IMR-90 (cell line): ENCODE results near the gene RFPL2. TPM values are rescaled to one million over a fixed set of nuclear protein-coding genes. Genes with fewer than 3 reads are reported as not detected.

Experiments used
- ATAC-seq: fragments of 200-7000 bp; cut with Tn5 transposase; 2 replicates; pipeline ENCODE4 v1.9.1; 2020; ENCODE audit warnings: low read depth, mild to moderate bottlenecking, moderate library complexity
- BruUV-seq: library from RNA; stranded (reverse); fragments of 400-500 nt; replicated peaks from 2 replicates; lab custom pipeline; 2021; lab: Mats Ljungman, UMichigan
- CTCF ChIA-PET: fragments of 300-600 bp; formaldehyde crosslinking; extraction: SDS; loops from one replicate; lab custom pipeline; 2021; ENCODE audit warnings: antibody characterized with exemption; lab: Yijun Ruan, JAX
- POLR2A ChIA-PET: fragments of 300-600 bp; sonication (Branson Sonifier 250); formaldehyde crosslinking; loops from one replicate; lab custom pipeline; 2022; ENCODE audit warnings: antibody characterized with exemption; ENCODE audit not compliant: unreplicated experiment; lab: Charles Lee
- DNase-seq: peaks from one replicate; pipeline ENCODE4 v3.0.0; 2013
- H2AFZ ChIP-seq: replicated peaks from 2 replicates; pipeline ENCODE3; 2013; ENCODE audit warnings: low read length, mild to moderate bottlenecking; ENCODE audit not compliant: poor library complexity
- H2AK5ac ChIP-seq: 2 replicates; pipeline ENCODE4 v1.6.1; 2013; ENCODE audit warnings: low read depth, low read length, inconsistent platforms
- H2AK9ac ChIP-seq: replicated peaks from 2 replicates; pipeline ENCODE3; 2013; ENCODE audit warnings: mild to moderate bottlenecking, low read depth, low read length, moderate library complexity; ENCODE audit not compliant: poor library complexity
- H2BK120ac ChIP-seq: 2 replicates; pipeline ENCODE4 v1.6.1; 2013; ENCODE audit warnings: low read depth, low read length, inconsistent platforms
- H2BK15ac ChIP-seq: 3 replicates; pipeline ENCODE4 v1.6.1; 2013; ENCODE audit warnings: low read depth, low read length, inconsistent platforms
- H2BK20ac ChIP-seq: 2 replicates; pipeline ENCODE4 v1.6.1; 2013; ENCODE audit warnings: low read depth, mild to moderate bottlenecking, inconsistent platforms, low read length, moderate library complexity
- H2BK5ac ChIP-seq: 2 replicates; pipeline ENCODE4 v1.6.1; 2013; ENCODE audit warnings: mild to moderate bottlenecking, low read depth, low read length, inconsistent platforms; ENCODE audit not compliant: poor library complexity, severe bottlenecking
- H3K14ac ChIP-seq: replicated peaks from 2 replicates; pipeline ENCODE4 v1.6.1; 2013; ENCODE audit warnings: low read depth, low read length, inconsistent platforms
- H3K18ac ChIP-seq: 2 replicates; pipeline ENCODE4 v1.6.1; 2013; ENCODE audit warnings: low read depth, low read length, control low read depth
- H3K23ac ChIP-seq: 2 replicates; pipeline ENCODE4 v1.6.1; 2013; ENCODE audit warnings: low read depth, low read length, inconsistent platforms
- H3K27ac ChIP-seq: 2 replicates; pipeline ENCODE4 v1.5.1; 2013; ENCODE audit warnings: mild to moderate bottlenecking, control low read depth, low read length; ENCODE audit not compliant: insufficient read depth
- H3K27me3 ChIP-seq: 2 replicates; pipeline ENCODE4 v1.6.1; 2013; ENCODE audit warnings: low read length; ENCODE audit not compliant: control insufficient read depth, insufficient read depth
- H3K36me3 ChIP-seq: 2 replicates; pipeline ENCODE4 v1.6.1; 2013; ENCODE audit warnings: low read length, mixed read lengths; ENCODE audit not compliant: control insufficient read depth, insufficient read depth
- H3K4ac ChIP-seq: 2 replicates; pipeline ENCODE4 v1.6.1; 2013; ENCODE audit warnings: low read depth, low read length, inconsistent platforms
- H3K4me1 ChIP-seq: 2 replicates; pipeline ENCODE4 v1.6.1; 2013; ENCODE audit warnings: low read length, mixed read lengths; ENCODE audit not compliant: control insufficient read depth, insufficient read depth
- H3K4me2 ChIP-seq: 2 replicates; pipeline ENCODE4 v1.6.1; 2013; ENCODE audit warnings: low read depth, mild to moderate bottlenecking, control low read depth, low read length, moderate library complexity
- H3K4me3 ChIP-seq: 2 replicates; pipeline ENCODE4 v1.5.1; 2013; ENCODE audit warnings: low read depth, mild to moderate bottlenecking, control low read depth, low read length, moderate library complexity; ENCODE audit not compliant: insufficient read depth
- H3K56ac ChIP-seq: 2 replicates; pipeline ENCODE4 v1.6.1; 2013; ENCODE audit warnings: low read length, inconsistent platforms; ENCODE audit not compliant: insufficient read depth; ENCODE audit errors: extremely low read depth
- H3K79me1 ChIP-seq, 2 experiments: 2 replicates each; pipeline ENCODE4 v1.6.1; 2013; ENCODE audit warnings: low read length in 2 of 2, inconsistent platforms in 1 of 2, low read depth in 1 of 2
- H3K9ac ChIP-seq: 2 replicates; pipeline ENCODE4 v1.6.1; 2013; ENCODE audit warnings: low read depth, low read length, control low read depth
- H3K9me1 ChIP-seq: 2 replicates; pipeline ENCODE4 v1.6.1; 2013; ENCODE audit warnings: low read length, inconsistent platforms; ENCODE audit not compliant: insufficient read depth
- H3K9me3 ChIP-seq: 2 replicates; pipeline ENCODE4 v1.6.1; 2013; ENCODE audit warnings: low read length; ENCODE audit not compliant: control insufficient read depth, insufficient read depth
- H4K20me1 ChIP-seq: 2 replicates; pipeline ENCODE4 v1.6.1; 2013; ENCODE audit warnings: low read length, inconsistent platforms; ENCODE audit not compliant: insufficient read depth
- H4K5ac ChIP-seq: 2 replicates; pipeline ENCODE4 v1.6.1; 2013; ENCODE audit warnings: mild to moderate bottlenecking, low read depth, low read length, control low read depth
- H4K8ac ChIP-seq, 2 experiments: 2 replicates each; pipeline ENCODE4 v1.6.1; 2013; ENCODE audit warnings: low read depth in 2 of 2, low read length in 2 of 2, control low read depth in 1 of 2, inconsistent platforms in 1 of 2
- H4K91ac ChIP-seq: 2 replicates; pipeline ENCODE4 v1.6.1; 2013; ENCODE audit warnings: low read depth, low read length, inconsistent platforms; ENCODE audit not compliant: insufficient read depth
- MXI1 ChIP-seq: IDR thresholded peaks from 2 replicates; pipeline ENCODE4 v1.6.1; 2012; ENCODE audit warnings: low read depth, mild to moderate bottlenecking, low read length, moderate library complexity, borderline replicate concordance
- RCOR1 ChIP-seq: IDR thresholded peaks from 2 replicates; pipeline ENCODE4 v1.6.1; 2012; ENCODE audit warnings: mild to moderate bottlenecking, low read length, improper control_type of control experiment; ENCODE audit not compliant: insufficient replicate concordance
- WGBS, 2 experiments: methylation state at CpG; one replicate each; pipeline versions ENCODE4 v1.1.5 to v1.1.7; 2013; ENCODE audit warnings: missing lambda C conversion rate in 2 of 2; ENCODE audit not compliant: insufficient read length in 1 of 2; ENCODE audit errors: extremely low coverage in 2 of 2; 5-methylcytosine and 5-hydroxymethylcytosine counted together
- dilution Hi-C: fragments of 300-500 bp; cut with HindIII; formaldehyde crosslinking; loops from one replicate; pipeline ENCODE4 v1.14.3; 2018; ENCODE audit warnings: low sequenced_read_pairs; ENCODE audit not compliant: unreplicated experiment
- in situ Hi-C: fragments of 300-500 bp; cut with MboI; formaldehyde crosslinking; loops from 3 replicates; pipeline ENCODE4 v1.14.3; 2019; ENCODE audit warnings: low sequenced_read_pairs, inconsistent platforms, mixed read lengths
- intact Hi-C: fragments of 100-400 bp; cut with micrococcal nuclease; formaldehyde crosslinking; loops from 2 replicates; pipeline ENCODE4 v1.10.0; 2022
- polyA plus RNA-seq, 3 experiments: library from polyadenylated mRNA; depleted of rRNA; stranded (reverse); fragments of >200 nt; gene quantifications; 2 replicates each; pipeline ENCODE4 v1.2.3, GENCODE V29; 2012; ENCODE audit warnings: low replicate concordance in 1 of 3
- total RNA-seq: library from RNA; depleted of rRNA; stranded (reverse); fragments of >200 nt; gene quantifications from 2 replicates; pipeline ENCODE4 v1.2.3, GENCODE V29; 2012

Gene RFPL2
- total and polyA plus RNA-seq, 2 of the 4 experiments (the other 2 are of a cell fraction): not detected

- in situ Hi-C loops (no loop called here), intact Hi-C loops (no loop called here), dilution Hi-C loops (no loop called here)
- H3K9me1 ChIP-seq: no peaks in the 10 kb centered on the region
- no peaks in the 10 kb centered on the region for H4K20me1 ChIP-seq
- BruUV-seq: no TSS peak
- no peaks in the 10 kb centered on the region for H3K9me3 ChIP-seq
- H3K56ac ChIP-seq: no peak overlapping the region
- H4K91ac ChIP-seq: no peak overlapping the region
- no peak overlapping the region for H4K8ac ChIP-seq
- H3K9ac ChIP-seq: no peak overlapping the region
- no peak overlapping the region for H2BK120ac ChIP-seq
- H2AK5ac ChIP-seq: no peak overlapping the region
- H2BK20ac ChIP-seq: no peak overlapping the region
- no peaks in the 10 kb centered on the region for H3K4me1 ChIP-seq
- WGBS, 2 experiments: 33% methylated on average over 1 of the region's 6 CpGs; no CpG with 5 or more reads in 1 of the 2 experiments
- TF ChIP-seq MXI1 (no peak), RCOR1 (no peak)
- no peak overlapping the region for H3K18ac ChIP-seq
- no peak overlapping the region for H2BK5ac ChIP-seq
- H3K79me1 ChIP-seq: no peaks in the 10 kb centered on the region
- ATAC-seq: no peak
- H3K27ac ChIP-seq: no peak overlapping the region
- no peak overlapping the region for H3K4me3 ChIP-seq
- no peak overlapping the region for H2BK15ac ChIP-seq
- ChIA-PET CTCF (no interaction called here), POLR2A (no interaction called here)
- no peak overlapping the region for H3K4ac ChIP-seq
- H3K27me3 ChIP-seq: no peaks in the 10 kb centered on the region; the same call in 1 of the 2 replicates
- no peak overlapping the region for H2AK9ac ChIP-seq
- no peak for DNase-seq
- no peak overlapping the region for H3K23ac ChIP-seq
- no peak overlapping the region for H2AFZ ChIP-seq
- H3K4me2 ChIP-seq: no peak overlapping the region
- no peak overlapping the region for H3K14ac ChIP-seq
- no peaks in the 10 kb centered on the region for H3K36me3 ChIP-seq
- H4K5ac ChIP-seq: no peak overlapping the region
Observed at GRCh38 chr22:32181043-32181442, 23.8 kb downstream of the RFPL2 start.
